ENCODE data around the gene ADTRP. TPM values are rescaled to one million over a fixed set of nuclear protein-coding genes. Genes with fewer than 3 reads are reported as not detected.
A peak's percentile ranks its signal among the peaks of the same experiment; 100 is the strongest.

Gene ADTRP
- total RNA-seq, 4 donors from 2014 or later: 9.1 to 40.4 (median 21.8) TPM

DNA sequence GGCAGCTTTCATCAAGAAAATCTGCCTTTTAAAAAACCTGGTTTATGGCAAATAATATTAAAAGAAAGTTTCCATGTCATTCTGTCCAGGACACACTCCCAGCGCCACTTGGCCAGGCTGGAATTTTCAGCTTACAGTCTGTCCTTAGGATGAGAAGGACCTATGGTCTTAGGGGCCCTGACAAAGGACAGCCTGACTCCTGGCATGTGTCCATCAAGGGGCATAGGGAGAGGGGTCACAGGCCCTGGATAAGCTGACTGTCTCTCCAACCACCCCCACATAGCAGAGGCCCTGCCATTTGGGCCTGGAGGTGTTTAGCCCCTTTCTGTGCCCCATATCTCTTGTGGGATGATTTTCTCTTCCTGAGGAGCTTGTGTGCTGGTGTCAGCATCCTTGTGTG is 60.6 kb downstream of the ADTRP start:
- intact Hi-C loops (cut with DNase I; ENCODE audit: low total_unique reads): no loop called here
- WGBS, 2 donors: 90 to 97% methylated on average over 1 of the region's 1 CpG
- DNase-seq (ENCODE audit: low spot score in 2 of 2): no peak
- H3K4me3 ChIP-seq (ENCODE audit: low read depth, poor library complexity, severe bottlenecking): no peak overlapping the region
- TF ChIP-seq POLR2A (IDR thresholded peaks at IDR 0.05): no peak
- TF ChIP-seq, protein P1, sequence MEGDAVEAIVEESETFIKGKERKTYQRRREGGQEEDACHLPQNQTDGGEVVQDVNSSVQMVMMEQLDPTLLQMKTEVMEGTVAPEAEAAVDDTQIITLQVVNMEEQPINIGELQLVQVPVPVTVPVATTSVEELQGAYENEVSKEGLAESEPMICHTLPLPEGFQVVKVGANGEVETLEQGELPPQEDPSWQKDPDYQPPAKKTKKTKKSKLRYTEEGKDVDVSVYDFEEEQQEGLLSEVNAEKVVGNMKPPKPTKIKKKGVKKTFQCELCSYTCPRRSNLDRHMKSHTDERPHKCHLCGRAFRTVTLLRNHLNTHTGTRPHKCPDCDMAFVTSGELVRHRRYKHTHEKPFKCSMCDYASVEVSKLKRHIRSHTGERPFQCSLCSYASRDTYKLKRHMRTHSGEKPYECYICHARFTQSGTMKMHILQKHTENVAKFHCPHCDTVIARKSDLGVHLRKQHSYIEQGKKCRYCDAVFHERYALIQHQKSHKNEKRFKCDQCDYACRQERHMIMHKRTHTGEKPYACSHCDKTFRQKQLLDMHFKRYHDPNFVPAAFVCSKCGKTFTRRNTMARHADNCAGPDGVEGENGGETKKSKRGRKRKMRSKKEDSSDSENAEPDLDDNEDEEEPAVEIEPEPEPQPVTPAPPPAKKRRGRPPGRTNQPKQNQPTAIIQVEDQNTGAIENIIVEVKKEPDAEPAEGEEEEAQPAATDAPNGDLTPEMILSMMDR (IDR thresholded peaks at IDR 0.05): no peak

DNA sequence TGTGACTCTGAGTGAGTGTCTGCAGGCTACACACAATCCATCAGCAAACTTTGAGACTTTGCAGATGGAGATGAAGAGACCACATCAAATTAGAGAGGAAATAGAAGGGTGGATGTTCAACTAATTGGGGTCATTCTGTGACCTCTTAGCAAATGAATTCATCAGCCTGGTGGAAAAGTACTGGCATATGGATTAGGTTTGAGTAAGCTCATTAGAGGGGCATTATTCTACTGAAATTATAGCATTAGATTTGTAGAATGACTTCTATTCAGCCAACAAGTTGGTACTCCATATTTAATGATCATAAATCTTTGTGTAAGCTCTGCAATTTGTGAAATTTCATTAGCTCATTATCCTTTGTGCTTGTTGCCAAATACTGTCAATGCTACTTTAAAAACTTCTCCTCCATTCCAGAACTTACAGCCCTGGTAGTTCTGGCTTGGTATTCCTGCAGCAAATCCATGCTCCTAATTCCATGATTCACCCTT is 63.8 kb downstream of the ADTRP start:
- no peak overlapping the region for H3K4me3 ChIP-seq (ENCODE audit: low read depth, poor library complexity, severe bottlenecking)
- no peak for TF ChIP-seq POLR2A (IDR thresholded peaks at IDR 0.05)
- TF ChIP-seq, protein P1 (IDR thresholded peaks at IDR 0.05): no peak
- DNase-seq (ENCODE audit: low spot score in 2 of 2): no peak
- intact Hi-C loops (cut with DNase I; ENCODE audit: low total_unique reads): no loop called here

DNA sequence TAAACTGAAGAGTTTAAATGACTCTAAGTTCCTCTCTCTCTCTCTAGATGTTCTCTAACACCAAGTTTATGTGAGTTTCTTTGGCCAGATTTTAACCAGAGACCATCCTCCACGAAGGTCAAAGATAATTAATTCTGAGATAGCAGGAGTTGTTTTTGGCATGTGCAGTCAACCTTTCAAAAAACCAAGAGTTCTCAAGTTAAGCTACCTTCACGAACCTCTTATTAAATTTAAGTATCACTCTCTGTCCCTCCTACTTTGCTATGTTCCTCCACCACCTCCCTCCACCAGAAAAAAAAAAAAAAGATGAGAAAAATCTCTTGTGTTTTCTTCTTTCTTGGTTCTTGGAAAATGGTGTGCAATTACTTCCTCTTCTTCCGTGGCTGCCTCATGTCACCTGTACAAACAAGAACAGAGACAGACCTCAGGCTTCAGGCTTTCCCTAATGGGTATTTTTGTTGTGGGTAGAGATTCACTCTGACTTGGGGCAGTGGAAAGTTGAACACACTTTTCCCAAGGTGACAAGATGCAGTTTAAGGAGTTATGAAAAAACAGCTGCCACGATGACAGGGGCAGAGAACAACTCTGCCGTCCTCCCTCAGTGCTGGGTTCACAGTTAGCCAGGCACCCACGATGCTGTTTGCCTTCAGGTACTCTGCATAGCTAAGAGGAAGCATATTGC is 64.3 kb downstream of the ADTRP start:
- 61 to 67% methylated on average over 6 of the region's 6 CpGs for WGBS, 2 donors
- H3K4me3 ChIP-seq (ENCODE audit: low read depth, poor library complexity, severe bottlenecking): no peak overlapping the region
- TF ChIP-seq, protein P1 (IDR thresholded peaks at IDR 0.05): no peak
- TF ChIP-seq POLR2A (IDR thresholded peaks at IDR 0.05): no peak

DNA sequence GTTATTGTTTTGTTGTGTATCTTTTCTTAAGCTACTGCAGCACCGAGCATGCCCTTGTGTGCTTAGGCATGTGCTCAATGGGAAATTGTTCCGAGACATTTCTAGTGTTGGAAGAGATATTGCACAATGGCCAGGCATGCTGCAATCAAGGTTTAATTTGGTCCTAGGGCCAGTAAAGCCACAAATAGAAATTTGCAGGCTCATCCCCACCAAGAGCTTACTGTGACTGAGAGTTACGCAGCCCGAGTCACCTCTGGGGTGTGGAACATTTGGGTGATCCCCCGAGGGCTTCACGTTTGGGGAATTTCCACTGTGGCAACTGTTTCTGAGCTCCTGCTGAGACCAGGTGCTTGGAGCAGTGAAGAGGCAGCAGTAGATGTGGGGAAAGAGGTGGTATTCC is 65.8 kb downstream of the ADTRP start:
- no peak overlapping the region for H3K4me3 ChIP-seq (ENCODE audit: low read depth, poor library complexity, severe bottlenecking)
- TF ChIP-seq, protein P1 (IDR thresholded peaks at IDR 0.05): no peak
- TF ChIP-seq POLR2A (IDR thresholded peaks at IDR 0.05): no peak
- 32 to 62% methylated on average over 6 of the region's 6 CpGs for WGBS, 2 donors
- peak in 1 of 2 donors; percentile 39 for DNase-seq (ENCODE audit: low spot score in 2 of 2)
- intact Hi-C loops (cut with DNase I; ENCODE audit: low total_unique reads): no loop called here

More for the DNA sequence above, 64.3 kb downstream of the ADTRP start:
- intact Hi-C loops (cut with DNase I; ENCODE audit: low total_unique reads): no loop called here
- no peak for DNase-seq (ENCODE audit: low spot score in 2 of 2)

DNA sequence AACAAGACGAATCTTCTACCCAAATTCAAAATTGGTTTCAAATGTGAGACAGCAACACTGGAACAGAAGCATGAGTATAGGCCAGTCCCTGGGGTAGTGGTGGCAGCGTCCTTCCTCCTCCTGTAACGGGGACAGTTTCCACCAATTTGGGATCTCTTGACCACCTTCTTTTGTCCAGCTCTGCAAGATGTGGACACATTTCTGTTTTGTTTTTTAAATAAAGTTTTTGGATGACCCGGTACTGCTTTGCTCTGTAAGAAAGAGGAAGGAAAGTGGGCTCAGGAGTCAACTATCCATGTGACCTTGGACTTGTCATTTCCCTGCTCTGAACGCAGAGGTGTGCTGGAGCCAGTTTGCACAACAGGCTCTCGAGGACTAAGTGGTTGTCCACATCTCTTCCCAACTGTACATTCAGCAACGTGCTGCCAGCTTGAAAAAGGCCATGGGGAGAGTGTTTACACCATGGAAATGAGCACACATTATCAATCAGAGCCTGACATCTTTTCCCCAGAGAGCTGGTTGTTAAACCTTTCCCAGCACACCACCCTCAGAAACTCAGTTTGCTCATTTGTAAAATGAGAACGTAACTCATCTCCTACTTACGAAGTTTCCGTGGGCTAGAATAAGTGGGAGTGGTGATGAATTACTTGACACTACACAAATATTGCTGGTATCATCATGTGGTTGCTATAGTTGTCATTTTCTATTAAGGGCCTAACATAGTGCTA is 66.5 kb downstream of the ADTRP start:
- no peak for TF ChIP-seq POLR2A (IDR thresholded peaks at IDR 0.05)
- TF ChIP-seq, protein P1 (IDR thresholded peaks at IDR 0.05): no peak
- DNase-seq (ENCODE audit: low spot score in 2 of 2): no peak
- intact Hi-C loops (cut with DNase I; ENCODE audit: low total_unique reads): no loop called here
- 67% methylated on average over 10 of the region's 10 CpGs for WGBS, 2 donors
- no peak overlapping the region for H3K4me3 ChIP-seq (ENCODE audit: low read depth, poor library complexity, severe bottlenecking)

All from lower leg skin (tissue), 4 donors.